HG03439 (cell line): ENCODE results near the gene STH.

Experiments used
- ATAC-seq: cut with Tn5 transposase; IDR thresholded peaks from one replicate; pipeline ENCODE4 v1.9.1; 2021; ENCODE audit warnings: mild to moderate bottlenecking, moderate library complexity; ENCODE audit not compliant: unreplicated experiment

Gene STH

DNA sequence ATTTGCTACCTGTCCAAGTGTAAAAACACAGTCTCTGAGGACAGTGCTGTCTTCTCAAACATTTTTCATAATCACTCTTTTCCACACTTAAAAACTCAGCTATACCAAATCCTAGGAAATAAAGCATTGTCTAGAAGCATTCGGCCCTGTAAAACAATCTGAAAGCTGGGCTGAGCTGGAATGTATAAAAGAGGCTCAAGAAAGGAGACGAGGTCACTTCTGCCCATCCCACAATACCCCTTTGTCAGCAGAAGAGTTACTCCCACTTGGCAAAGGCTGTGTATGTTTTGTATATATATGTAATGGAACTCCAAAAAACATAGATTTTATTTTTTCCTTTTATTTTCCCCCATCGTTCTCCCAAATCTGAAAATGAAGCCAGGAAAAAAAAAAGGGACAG, 43.9 kb downstream of the STH start:
- no peak for ATAC-seq

DNA sequence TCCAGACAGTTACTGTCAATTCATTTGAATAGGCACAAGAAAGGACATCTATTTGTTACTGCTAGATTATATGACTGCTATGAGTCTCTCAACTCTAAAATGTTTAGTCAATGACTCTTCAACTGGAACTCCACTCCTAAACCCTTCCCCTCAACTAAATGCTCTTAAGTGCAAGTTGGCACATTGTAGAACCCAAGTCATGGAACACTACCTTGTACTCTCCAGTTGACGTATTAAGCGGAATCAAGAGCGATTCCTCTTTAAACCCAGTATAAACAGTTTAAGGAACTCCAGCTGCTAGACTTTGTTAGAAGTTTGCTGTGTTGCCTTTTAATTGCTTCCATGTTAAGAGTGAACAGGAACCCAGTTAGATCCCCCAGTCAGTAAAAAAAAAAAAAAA, 44.6 kb downstream of the STH start:
- ATAC-seq = no peak

DNA sequence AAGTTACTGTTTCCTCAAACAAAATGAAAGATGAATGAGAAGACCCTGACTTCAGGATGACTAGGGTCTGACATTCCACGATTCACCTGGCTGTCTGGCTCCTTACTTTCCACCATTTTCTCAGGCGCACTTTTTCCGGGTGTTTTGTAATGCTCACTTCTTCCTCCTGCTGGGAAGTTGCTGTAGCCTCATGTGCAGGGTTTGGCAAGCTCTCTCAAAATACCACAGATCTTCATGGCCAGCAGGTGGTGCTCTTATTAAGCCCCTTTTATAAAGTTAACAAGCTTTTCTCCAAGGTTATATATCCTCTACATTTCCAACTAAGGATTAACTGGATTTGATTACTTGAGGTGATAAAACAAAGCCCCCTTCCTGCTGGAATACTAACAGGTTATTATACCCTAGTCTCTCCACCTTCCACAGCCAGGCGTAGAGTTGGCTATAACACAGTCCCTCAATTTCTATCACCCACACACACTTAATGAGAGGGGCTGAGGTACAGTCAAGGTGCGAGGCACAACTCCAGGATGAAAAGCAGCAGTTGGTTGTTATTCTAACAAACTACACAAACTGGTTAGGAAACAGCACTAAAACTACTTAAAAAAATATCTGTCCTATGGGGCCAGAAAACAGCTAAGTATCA, 45.4 kb downstream of the STH start:
- no peak for ATAC-seq

DNA sequence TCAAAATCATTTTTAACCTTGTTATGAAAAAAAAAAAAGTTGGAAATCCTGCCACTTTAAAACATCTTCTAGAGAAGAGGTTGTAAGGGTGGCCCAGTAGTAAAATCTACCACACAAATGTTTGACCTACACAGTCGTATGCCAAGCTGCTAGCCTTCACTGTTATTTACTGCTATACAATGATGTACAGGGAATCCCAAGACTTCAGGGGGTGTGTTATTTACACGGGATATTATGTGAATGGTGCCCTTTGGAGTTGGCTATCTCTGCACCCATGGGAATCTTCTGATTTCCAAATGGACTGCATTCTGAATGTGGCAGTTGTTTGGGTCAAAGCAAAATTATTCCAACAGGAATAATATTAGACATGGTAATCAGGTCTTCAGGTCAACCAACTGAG, 45.9 kb downstream of the STH start:
- no peak for ATAC-seq

DNA sequence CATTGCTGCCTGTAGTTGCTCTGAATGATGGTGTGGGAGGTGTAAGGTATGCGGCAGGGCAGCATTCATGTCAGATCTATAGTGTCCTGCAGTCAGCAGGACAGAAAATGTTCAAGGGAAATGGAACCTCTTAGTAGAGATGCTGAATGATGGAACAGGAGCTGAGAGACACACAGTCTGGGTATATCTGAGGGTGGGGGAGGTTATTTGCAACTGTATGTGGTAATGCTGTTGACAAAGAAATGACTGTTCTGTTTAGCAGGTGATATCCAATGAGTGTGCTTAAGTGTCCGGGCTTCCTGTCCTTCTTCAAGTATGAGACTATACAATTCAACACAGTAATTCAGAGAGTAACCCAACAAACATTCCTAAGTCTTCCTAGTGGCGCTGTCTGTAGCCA, 46.6 kb downstream of the STH start:
- no peak for ATAC-seq

DNA sequence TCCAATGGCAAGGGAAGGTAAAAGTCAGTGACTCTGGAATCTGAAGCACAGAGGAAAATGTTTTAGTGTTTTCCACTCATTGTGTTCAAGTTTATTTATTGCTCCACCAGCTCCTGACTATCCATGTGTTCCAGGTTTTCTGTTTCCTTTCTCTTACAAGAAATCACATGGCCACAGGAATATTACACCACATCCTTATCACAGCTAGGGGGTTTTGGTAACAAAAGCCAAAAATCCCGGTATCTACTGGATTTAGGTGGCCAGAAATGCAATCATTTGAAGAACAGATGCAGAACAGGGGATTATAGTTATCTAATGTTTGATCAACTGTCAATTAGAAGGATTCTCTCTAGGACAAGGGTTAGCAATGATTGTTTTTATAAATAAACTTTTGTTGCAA, 47.9 kb downstream of the STH start:
- no peak for ATAC-seq

DNA sequence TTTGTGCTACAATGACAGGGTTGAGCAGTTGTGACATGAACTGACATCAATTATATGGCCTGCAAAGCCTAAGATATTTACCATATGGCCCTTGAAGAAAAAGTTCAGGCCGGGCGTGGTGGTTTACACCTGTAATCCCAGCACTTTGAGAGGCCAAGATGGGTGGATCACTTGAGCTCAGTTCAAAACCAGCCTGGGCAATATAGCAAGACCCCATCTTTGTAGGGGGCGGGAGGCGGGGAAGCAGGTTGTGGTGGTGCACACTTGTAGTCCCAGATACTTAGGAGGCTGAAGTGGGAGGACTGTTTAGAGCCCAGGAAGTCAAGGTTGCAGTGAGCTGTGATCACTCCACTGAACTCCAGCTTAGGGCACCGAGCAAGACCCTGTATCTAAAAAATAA, 48.3 kb downstream of the STH start:
- ATAC-seq = no peak

DNA sequence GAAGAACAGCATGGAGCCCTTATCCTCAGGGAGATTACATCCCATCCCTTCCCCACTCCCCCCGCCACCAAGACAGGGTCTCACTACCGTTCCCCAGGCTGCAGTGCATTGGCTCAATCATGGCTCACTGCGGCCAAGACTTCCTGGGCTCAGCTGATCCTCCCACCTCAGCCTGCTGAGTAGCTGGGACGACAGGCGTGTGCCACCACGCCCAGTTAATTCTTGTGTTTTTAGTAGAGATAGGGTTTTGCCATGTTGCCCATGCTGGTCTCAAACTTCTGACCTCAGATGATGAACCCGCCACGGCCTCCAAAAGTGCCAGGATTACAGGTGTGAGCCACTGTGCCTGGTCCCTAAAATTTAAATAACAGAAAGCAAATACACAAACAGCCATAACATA, 48.8 kb downstream of the STH start:
- no peak for ATAC-seq
